ENCODE results near the gene SDK2.

Gene SDK2

DNA sequence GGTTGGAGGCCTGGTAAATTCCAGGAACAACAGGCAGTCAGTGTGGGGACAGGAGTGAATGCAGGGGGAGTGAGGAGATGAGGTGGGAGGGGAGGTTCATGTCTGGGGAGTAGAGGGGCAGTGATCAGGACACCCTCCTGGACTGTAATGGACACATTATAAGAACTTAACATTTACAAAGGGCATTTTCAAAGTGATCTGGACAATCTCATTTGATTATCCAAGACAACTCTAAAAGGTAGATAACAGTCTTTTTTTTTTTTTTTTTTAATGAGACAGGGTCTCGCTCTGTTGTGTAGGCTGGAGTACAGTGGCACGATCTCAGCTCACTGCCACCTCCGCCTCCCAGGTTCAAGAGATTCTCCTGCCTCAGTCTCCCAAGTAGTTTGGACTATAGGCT is 5.7 kb downstream of the SDK2 start:
- in situ Hi-C loops (cut with MboI; ENCODE audit: low sequenced_read_pairs, unreplicated experiment): no loop called here
- DNase-seq (ENCODE audit: low spot score): no peak
- TF ChIP-seq, protein P1, sequence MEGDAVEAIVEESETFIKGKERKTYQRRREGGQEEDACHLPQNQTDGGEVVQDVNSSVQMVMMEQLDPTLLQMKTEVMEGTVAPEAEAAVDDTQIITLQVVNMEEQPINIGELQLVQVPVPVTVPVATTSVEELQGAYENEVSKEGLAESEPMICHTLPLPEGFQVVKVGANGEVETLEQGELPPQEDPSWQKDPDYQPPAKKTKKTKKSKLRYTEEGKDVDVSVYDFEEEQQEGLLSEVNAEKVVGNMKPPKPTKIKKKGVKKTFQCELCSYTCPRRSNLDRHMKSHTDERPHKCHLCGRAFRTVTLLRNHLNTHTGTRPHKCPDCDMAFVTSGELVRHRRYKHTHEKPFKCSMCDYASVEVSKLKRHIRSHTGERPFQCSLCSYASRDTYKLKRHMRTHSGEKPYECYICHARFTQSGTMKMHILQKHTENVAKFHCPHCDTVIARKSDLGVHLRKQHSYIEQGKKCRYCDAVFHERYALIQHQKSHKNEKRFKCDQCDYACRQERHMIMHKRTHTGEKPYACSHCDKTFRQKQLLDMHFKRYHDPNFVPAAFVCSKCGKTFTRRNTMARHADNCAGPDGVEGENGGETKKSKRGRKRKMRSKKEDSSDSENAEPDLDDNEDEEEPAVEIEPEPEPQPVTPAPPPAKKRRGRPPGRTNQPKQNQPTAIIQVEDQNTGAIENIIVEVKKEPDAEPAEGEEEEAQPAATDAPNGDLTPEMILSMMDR (IDR thresholded peaks at IDR 0.05; ENCODE audit: borderline replicate concordance, control extremely low read depth, extremely low read depth, insufficient read depth, missing control alignments): no peak

DNA sequence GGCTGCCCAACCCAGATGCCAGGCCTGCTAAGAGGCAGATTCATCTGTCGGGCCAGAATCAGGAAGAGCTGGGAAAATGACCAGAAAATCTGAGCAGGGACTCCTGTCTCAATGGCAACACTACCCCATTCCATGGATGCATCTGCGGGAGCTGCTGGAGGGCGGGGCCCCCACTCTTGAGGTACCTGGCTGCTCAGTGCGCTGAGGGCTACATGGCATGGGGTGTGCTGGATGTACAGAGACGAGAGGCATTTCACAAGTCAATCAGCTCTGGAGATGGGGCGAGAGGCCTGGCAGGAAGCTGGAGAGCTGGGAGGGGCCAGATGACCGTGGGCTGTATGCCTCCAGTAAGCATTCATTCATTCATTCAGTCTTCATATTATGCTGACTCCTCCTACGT is 6.4 kb downstream of the SDK2 start:
- TF ChIP-seq, protein P1 (IDR thresholded peaks at IDR 0.05; ENCODE audit: borderline replicate concordance, control extremely low read depth, extremely low read depth, insufficient read depth, missing control alignments): no peak
- no peak for DNase-seq (ENCODE audit: low spot score)
- in situ Hi-C loops (cut with MboI; ENCODE audit: low sequenced_read_pairs, unreplicated experiment): no loop called here

DNA sequence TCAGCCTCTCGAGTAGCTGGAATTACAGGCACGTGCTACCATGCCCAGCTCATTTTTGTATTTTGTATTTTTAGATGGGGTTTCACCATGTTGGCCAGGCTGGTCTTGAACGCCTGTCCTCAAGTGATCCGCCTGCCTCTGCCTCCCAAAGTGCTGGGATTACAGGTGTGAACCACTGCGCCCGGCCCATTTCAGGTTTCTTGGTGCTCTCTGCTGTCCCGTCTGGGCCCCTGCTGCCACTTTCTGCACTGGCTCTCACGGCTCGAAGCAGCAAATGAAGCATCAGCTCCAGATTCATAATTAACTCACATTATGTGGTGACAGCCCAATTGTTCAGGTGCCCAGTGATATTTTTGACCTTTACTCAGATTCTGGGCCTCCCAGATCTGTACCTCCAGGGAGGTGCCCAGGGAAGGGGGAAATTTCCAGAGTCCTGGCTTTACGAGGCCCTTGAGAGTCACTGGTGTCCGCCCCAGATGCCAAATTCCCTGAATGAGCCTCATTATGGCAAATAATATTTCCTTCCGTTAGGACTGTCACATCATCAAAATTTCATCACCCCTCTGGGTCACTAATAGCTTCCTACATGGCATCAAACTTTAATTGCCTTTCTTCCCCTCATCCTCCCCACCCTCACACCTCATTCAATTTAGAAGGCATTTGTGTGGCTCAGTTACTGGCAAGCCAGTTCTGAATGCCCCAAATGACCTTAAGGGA is 9.0 kb downstream of the SDK2 start:
- in situ Hi-C loops (cut with MboI; ENCODE audit: low sequenced_read_pairs, unreplicated experiment): no loop called here
- DNase-seq (ENCODE audit: low spot score): no peak
- TF ChIP-seq, protein P1 (IDR thresholded peaks at IDR 0.05; ENCODE audit: borderline replicate concordance, control extremely low read depth, extremely low read depth, insufficient read depth, missing control alignments): no peak

DNA sequence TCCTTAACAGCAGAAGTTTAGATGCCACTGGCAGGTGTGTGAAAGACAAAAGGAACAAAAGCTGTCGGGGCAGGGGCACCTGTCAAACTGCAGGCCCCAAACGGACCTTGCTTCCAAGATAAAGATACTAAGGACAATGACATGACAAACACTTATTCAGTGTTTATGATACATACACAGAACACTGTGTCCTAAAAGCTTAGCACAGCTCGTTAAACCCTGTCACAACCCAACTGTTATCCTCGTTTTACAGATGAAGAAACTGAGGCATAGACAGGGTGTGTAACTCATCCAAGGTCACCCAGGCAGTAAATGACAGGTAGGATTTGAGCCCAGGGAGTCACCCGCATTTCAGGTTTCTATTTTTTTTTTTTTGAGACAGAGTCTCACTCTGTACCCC is 9.6 kb downstream of the SDK2 start:
- in situ Hi-C loops (cut with MboI; ENCODE audit: low sequenced_read_pairs, unreplicated experiment): no loop called here
- TF ChIP-seq, protein P1 (IDR thresholded peaks at IDR 0.05; ENCODE audit: borderline replicate concordance, control extremely low read depth, extremely low read depth, insufficient read depth, missing control alignments): no peak
- DNase-seq (ENCODE audit: low spot score): no peak

DNA sequence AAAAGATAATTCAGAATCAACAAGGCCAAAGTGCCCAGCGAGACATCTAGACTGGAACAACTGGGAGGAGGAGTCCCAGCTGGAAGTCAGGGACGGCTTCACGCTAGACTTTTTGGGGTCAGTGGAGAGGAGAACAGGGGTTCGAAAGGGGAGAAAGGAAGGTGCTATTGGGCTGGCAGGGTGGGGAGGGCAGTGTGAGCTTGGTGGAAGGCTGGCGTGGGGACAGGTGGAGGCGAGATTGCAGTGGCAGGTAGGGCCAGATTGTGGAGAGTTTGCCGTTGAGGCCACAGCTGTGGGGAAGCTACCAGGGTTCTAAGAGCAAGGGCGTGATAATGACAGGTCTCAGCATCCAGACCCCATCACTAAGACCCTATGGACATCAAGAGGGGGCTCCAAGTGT is 10.5 kb downstream of the SDK2 start:
- in situ Hi-C loops (cut with MboI; ENCODE audit: low sequenced_read_pairs, unreplicated experiment): no loop called here

DNA sequence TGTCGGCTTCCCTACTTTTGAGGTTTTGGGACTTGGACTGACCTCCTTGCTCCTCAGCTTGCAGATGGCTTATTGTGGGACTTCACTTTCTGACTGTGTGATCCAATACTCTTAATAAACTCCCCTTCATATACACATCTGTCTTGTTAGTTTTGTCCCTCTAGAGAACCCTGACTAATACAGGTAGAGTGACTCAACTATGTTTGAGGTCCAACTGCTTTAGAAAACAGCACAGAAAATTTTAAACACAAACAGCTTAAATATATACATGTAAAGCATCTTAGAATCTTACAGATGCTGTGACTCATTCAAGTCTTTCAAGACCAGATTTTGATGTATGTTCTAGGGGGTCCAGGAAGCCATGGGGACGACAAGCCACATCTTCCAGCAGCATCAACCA is 11.7 kb downstream of the SDK2 start:
- no peak for DNase-seq (ENCODE audit: low spot score)
- TF ChIP-seq, protein P1 (IDR thresholded peaks at IDR 0.05; ENCODE audit: borderline replicate concordance, control extremely low read depth, extremely low read depth, insufficient read depth, missing control alignments): no peak
- in situ Hi-C loops (cut with MboI; ENCODE audit: low sequenced_read_pairs, unreplicated experiment): no loop called here

More for the DNA sequence above, 10.5 kb downstream of the SDK2 start:
- DNase-seq (ENCODE audit: low spot score): no peak
- TF ChIP-seq, protein P1 (IDR thresholded peaks at IDR 0.05; ENCODE audit: borderline replicate concordance, control extremely low read depth, extremely low read depth, insufficient read depth, missing control alignments): no peak
